ENCODE results near the gene IPO4. TPM values are rescaled to one million over a fixed set of nuclear protein-coding genes. Genes with fewer than 3 reads are reported as not detected.

IPO4 gene
- total and polyA plus RNA-seq, 2 of the 8 experiments (the other 6 are each of a cell fraction or from before 2014, with no cell fraction given), result 55.5 to 108 TPM

DNA sequence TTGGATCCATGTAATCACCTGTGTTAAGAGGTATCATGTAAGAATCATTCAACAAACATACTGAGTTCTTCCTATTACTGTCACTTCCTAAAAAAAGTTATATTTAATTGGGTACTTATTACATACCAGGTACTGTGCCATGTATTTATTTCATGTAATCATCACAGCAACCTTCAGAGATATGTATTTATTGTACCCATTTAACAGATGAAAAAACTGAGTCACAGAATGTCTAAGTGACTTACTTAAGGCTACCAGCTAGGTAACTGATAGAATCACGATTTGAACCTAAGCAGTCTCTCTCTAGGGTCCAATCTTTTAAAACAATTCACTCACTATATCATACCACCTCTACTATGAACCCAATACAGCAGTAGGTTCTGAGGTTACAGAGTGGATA lies 44.2 kb downstream of the IPO4 start:
- Histone ChIP-seq H3K79me1 (ENCODE audit: low read depth, low read length) (peaks cover 7% of the 10 kb centered on the region; the same call in 1 of the 2 replicates), H4K5ac (ENCODE audit: insufficient read length, low read depth, low read length) (no peak overlapping the region), H3K56ac (replicated peaks; ENCODE audit: insufficient read length, low read depth, low read length) (no peak overlapping the region), H4K20me1 (replicated peaks in 1 of 2; ENCODE audit: control insufficient read depth in 1 of 2, insufficient read depth in 2 of 2, low read length in 2 of 2) (peaks cover 0 to 7% of the 10 kb centered on the region in 2 experiments), H2BK120ac (replicated peaks; ENCODE audit: low read depth, low read length) (no peak overlapping the region), H3K23ac (ENCODE audit: insufficient read length) (no peak overlapping the region), H3K36me3 (ENCODE audit: control insufficient read depth in 2 of 4, insufficient read depth in 4 of 4, low read length in 3 of 4) (peaks cover 2 to 14% (median 5%) of the 10 kb centered on the region in 4 experiments; a peak in 5 of 8 replicates), H3K4me2 (ENCODE audit: insufficient read depth in 1 of 2, low read depth in 2 of 2, low read length in 2 of 2) (no peak overlapping the region), H4K91ac (replicated peaks; ENCODE audit: insufficient read length, low read length) (no peak overlapping the region), H3K9ac (replicated peaks in 1 of 4; ENCODE audit: extremely low read depth in 1 of 4, low read depth in 3 of 4, low read length in 3 of 4) (no peak overlapping the region), H4K8ac (ENCODE audit: extremely low read depth, insufficient read depth, low read length) (no peak overlapping the region), H2AFZ (ENCODE audit: low read length) (no peak overlapping the region), H3K14ac (ENCODE audit: insufficient read length) (no peak overlapping the region), H3K4me1 (replicated peaks in 1 of 4; ENCODE audit: control insufficient read depth in 3 of 4, insufficient read depth in 4 of 4, low read length in 3 of 4) (peaks cover 2 to 10% (median 8%) of the 10 kb centered on the region in 4 experiments; a peak in 6 of 7 replicates), H3K9me3 (ENCODE audit: insufficient read depth in 2 of 2, low read depth in 1 of 2, low read length in 1 of 2) (no peaks in the 10 kb centered on the region), H3K4ac (replicated peaks; ENCODE audit: insufficient read length, low read depth, low read length) (no peak overlapping the region), H2AK5ac (ENCODE audit: low read depth, low read length) (no peak overlapping the region), H3K79me2 (ENCODE audit: control insufficient read depth in 1 of 2, insufficient read depth in 2 of 2, low read length in 2 of 2) (peaks cover 0 to 31% of the 10 kb centered on the region in 2 experiments; a peak in 3 of 4 replicates), H2BK5ac (ENCODE audit: low read depth, low read length) (no peak overlapping the region), H3K18ac (ENCODE audit: extremely low read depth, low read length) (no peak overlapping the region), H3K23me2 (ENCODE audit: low read depth, low read length) (peaks cover 13% of the 10 kb centered on the region), H2BK20ac (ENCODE audit: low read length) (no peak overlapping the region), H3K4me3 (ENCODE audit: extremely low read depth in 1 of 4, insufficient read depth in 2 of 4, low read depth in 3 of 4, low read length in 4 of 4) (no peak overlapping the region), H2BK12ac (ENCODE audit: low read depth, low read length) (no peak overlapping the region), H3K27ac (ENCODE audit: low read depth, low read length) (no peak overlapping the region), H3K27me3 (replicated peaks in 1 of 4; ENCODE audit: control insufficient read depth in 3 of 4, extremely low read depth in 1 of 4, insufficient read depth in 3 of 4, low read length in 3 of 4) (no peaks in the 10 kb centered on the region), H2BK15ac (ENCODE audit: low read length) (no peak overlapping the region)
- ChIA-PET POLR2A (ENCODE audit: partially characterized antibody) (interaction anchor here (0.7 to 4.9 kb wide), 4 partner anchors 30 to 49 kb away, joined by 3 to 26 read pairs (median 4); partner anchors contain the start of genes DCAF11 and IPO4), CTCF (ENCODE audit: partially characterized antibody) (interaction anchor here (1.1 to 1.5 kb wide), 3 partner anchors 17 to 36 kb away, joined by 3 to 8 read pairs (median 3); partner anchors contain the start of genes DCAF11, IRF9 and NRL)
- 93% methylated on average over 1 of the region's 1 CpG; no CpG with 5 or more reads in 1 of the 2 experiments for WGBS, 2 experiments (ENCODE audit: extremely low coverage in 1 of 2, insufficient coverage in 1 of 2, insufficient read length in 1 of 2, insufficient replicate concordance in 2 of 2, low coverage in 1 of 2, low lambda C conversion rate in 2 of 2, missing lambda C conversion rate in 1 of 2)
- no peak for DNase-seq (ENCODE audit: low read depth in 1 of 2, low spot score in 2 of 2)
- FAIRE-seq, result no peak
- TF ChIP-seq POLR2AphosphoS5 (IDR thresholded peaks at IDR 0.05; ENCODE audit: low read depth, low read length) (no peak), SP2 (IDR thresholded peaks at IDR 0.05; ENCODE audit: low read length) (no peak), CTBP2 (IDR thresholded peaks at IDR 0.05; ENCODE audit: borderline replicate concordance, insufficient read depth, insufficient read length, low read length) (no peak), TCF12 (IDR thresholded peaks at IDR 0.05; ENCODE audit: low read depth, low read length) (no peak), KDM1A (IDR thresholded peaks at IDR 0.05; ENCODE audit: borderline replicate concordance, low read length) (no peak), TAF7 (optimal IDR thresholded peaks at IDR 0.05; ENCODE audit: borderline replicate concordance, low read depth, low read length) (no peak), SIRT6 (IDR thresholded peaks at IDR 0.05; ENCODE audit: low read length) (no peak), JUND (IDR thresholded peaks at IDR 0.05; ENCODE audit: low read length) (no peak), KDM4A (IDR thresholded peaks at IDR 0.05; ENCODE audit: low read depth, low read length, severe bottlenecking) (no peak), HDAC2 (IDR thresholded peaks at IDR 0.05; ENCODE audit: borderline replicate concordance in 1 of 2, low read depth in 2 of 2, low read length in 2 of 2) (no peak)
- TF ChIP-seq, protein P1, sequence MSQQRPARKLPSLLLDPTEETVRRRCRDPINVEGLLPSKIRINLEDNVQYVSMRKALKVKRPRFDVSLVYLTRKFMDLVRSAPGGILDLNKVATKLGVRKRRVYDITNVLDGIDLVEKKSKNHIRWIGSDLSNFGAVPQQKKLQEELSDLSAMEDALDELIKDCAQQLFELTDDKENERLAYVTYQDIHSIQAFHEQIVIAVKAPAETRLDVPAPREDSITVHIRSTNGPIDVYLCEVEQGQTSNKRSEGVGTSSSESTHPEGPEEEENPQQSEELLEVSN (IDR thresholded peaks at IDR 0.05), result no peak
- TF ChIP-seq, protein P2, sequence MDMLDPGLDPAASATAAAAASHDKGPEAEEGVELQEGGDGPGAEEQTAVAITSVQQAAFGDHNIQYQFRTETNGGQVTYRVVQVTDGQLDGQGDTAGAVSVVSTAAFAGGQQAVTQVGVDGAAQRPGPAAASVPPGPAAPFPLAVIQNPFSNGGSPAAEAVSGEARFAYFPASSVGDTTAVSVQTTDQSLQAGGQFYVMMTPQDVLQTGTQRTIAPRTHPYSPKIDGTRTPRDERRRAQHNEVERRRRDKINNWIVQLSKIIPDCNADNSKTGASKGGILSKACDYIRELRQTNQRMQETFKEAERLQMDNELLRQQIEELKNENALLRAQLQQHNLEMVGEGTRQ (IDR thresholded peaks at IDR 0.05; ENCODE audit: low read length), result no peak

Measured in H1 (cell line).